A549 (cell line): ENCODE results near the gene PPP2R3C.

Source experiments
- POLR2A ChIP-seq: IDR thresholded peaks from 2 replicates; pipeline ENCODE4 v1.6.1; 2012; ENCODE audit warnings: mild to moderate bottlenecking, low read length
- TF ChIP-seq, protein P1 (sequence below): fragments of >200 bp; sonication (Bioruptor Twin); formaldehyde crosslinking; IDR thresholded peaks from 3 replicates; pipeline ENCODE4 v1.6.1; 2016

DNA sequence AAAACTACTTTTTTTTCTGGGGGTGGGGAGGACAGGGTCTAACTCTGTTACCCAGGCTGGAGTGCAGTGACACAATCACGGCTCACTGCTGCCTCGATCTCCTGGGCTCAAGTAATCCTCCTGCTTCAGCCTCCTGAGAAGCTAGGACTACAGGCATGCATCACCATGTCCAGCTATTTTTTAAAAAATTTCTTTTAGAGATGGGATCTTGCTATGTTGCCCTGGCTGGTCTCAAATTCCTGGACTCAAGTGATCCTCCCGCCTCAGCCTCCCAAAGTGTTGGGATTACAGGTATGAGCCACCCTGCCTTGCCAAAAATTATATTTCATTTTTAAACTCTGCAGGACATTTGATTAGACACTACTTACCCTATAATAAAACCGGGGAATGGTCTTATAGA, 5.5 kb downstream of the PPP2R3C start:
- TF ChIP-seq, protein P1, sequence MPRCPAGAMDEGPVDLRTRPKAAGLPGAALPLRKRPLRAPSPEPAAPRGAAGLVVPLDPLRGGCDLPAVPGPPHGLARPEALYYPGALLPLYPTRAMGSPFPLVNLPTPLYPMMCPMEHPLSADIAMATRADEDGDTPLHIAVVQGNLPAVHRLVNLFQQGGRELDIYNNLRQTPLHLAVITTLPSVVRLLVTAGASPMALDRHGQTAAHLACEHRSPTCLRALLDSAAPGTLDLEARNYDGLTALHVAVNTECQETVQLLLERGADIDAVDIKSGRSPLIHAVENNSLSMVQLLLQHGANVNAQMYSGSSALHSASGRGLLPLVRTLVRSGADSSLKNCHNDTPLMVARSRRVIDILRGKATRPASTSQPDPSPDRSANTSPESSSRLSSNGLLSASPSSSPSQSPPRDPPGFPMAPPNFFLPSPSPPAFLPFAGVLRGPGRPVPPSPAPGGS: no peak
- no peak for TF ChIP-seq POLR2A
